MM.1S (cell line): ENCODE measurements around the gene JAK3.

Experiments
- DNase-seq: peaks from one replicate; pipeline ENCODE4 v3.0.0-alpha.2; 2015
- H2AFZ ChIP-seq: fragments of 300-600 bp; sonication (generic); 2 replicates; pipeline ENCODE4 v1.6.0; 2016; ENCODE audit warnings: antibody characterized with exemption, low read length
- H3F3A ChIP-seq: fragments of 300-600 bp; sonication (generic); 2 replicates; pipeline ENCODE4 v1.6.1; 2016; ENCODE audit warnings: mild to moderate bottlenecking, antibody characterized with exemption, low read length, moderate library complexity, mixed read lengths; ENCODE audit not compliant: insufficient read depth
- H3K27ac ChIP-seq: fragments of 300-600 bp; sonication (generic); 2 replicates; pipeline ENCODE4 v1.5.1; 2016; ENCODE audit warnings: mild to moderate bottlenecking, low read length
- H3K27me3 ChIP-seq: fragments of 300-600 bp; sonication (generic); replicated peaks from 2 replicates; pipeline ENCODE4 v1.6.0; 2016; ENCODE audit warnings: low read length; ENCODE audit not compliant: insufficient read depth
- H3K36me3 ChIP-seq: fragments of 300-600 bp; sonication (generic); replicated peaks from 2 replicates; pipeline ENCODE4 v1.6.1; 2016; ENCODE audit warnings: mild to moderate bottlenecking, low read length, mixed read lengths; ENCODE audit not compliant: insufficient read depth
- H3K4me1 ChIP-seq: fragments of 300-600 bp; sonication (generic); 2 replicates; pipeline ENCODE4 v1.6.1; 2016; ENCODE audit warnings: low read length, mixed read lengths
- H3K4me2 ChIP-seq: fragments of 300-600 bp; sonication (generic); 2 replicates; pipeline ENCODE4 v1.6.0; 2016; ENCODE audit warnings: low read depth, low read length
- H3K4me3 ChIP-seq: fragments of 300-600 bp; sonication (generic); 2 replicates; pipeline ENCODE4 v1.5.1; 2016; ENCODE audit warnings: low read length, mixed read lengths
- H3K79me2 ChIP-seq: fragments of 300-600 bp; sonication (generic); 2 replicates; pipeline ENCODE4 v1.6.1; 2016; ENCODE audit warnings: mixed run types, low read length, mixed read lengths
- H3K9ac ChIP-seq: fragments of 300-600 bp; sonication (generic); 2 replicates; pipeline ENCODE4 v1.6.1; 2016; ENCODE audit warnings: low read length, mixed read lengths
- H3K9me2 ChIP-seq: fragments of 300-600 bp; sonication (generic); replicated peaks from 2 replicates; pipeline ENCODE4 v1.6.1; 2016; ENCODE audit warnings: mild to moderate bottlenecking, low read length, mixed read lengths; ENCODE audit not compliant: insufficient read depth
- H3K9me3 ChIP-seq: fragments of 300-600 bp; sonication (generic); replicated peaks from 2 replicates; pipeline ENCODE4 v1.6.1; 2016; ENCODE audit warnings: mild to moderate bottlenecking, low read length, mixed read lengths; ENCODE audit not compliant: insufficient read depth
- H4K20me1 ChIP-seq: fragments of 300-600 bp; sonication (generic); 2 replicates; pipeline ENCODE4 v1.6.1; 2016; ENCODE audit warnings: mild to moderate bottlenecking, low read length, moderate library complexity, mixed read lengths; ENCODE audit not compliant: insufficient read depth
- CTCF ChIP-seq: fragments of 300-600 bp; sonication (generic); IDR thresholded peaks from 2 replicates; pipeline ENCODE4 v1.5.1; 2016; ENCODE audit warnings: antibody characterized with exemption, low read length, mixed read lengths
- EZH2 ChIP-seq: fragments of 300-600 bp; sonication (generic); optimal IDR thresholded peaks from 2 replicates; pipeline ENCODE3; 2017; ENCODE audit warnings: low read depth, mild to moderate bottlenecking, antibody characterized with exemption, low read length, mixed read lengths
- EZH2phosphoT487 ChIP-seq: fragments of 300-600 bp; sonication (generic); IDR thresholded peaks from 2 replicates; pipeline ENCODE4 v1.6.1; 2018; ENCODE audit warnings: antibody characterized with exemption, low read length

Gene JAK3

GRCh38 chr19:17836530-17836929 lies 11.3 kb downstream of the JAK3 start:
- H3K4me1 ChIP-seq: no peaks in the 10 kb centered on the region
- no peak overlapping the region for H3K9ac ChIP-seq
- no peak overlapping the region for H3K4me2 ChIP-seq
- no peak for DNase-seq
- H4K20me1 ChIP-seq: no peaks in the 10 kb centered on the region
- no peak overlapping the region for H2AFZ ChIP-seq
- H3K9me2 ChIP-seq: no peaks in the 10 kb centered on the region
- no peak overlapping the region for H3K4me3 ChIP-seq
- no peaks in the 10 kb centered on the region for H3F3A ChIP-seq
- H3K27me3 ChIP-seq: no peaks in the 10 kb centered on the region
- H3K79me2 ChIP-seq: no peaks in the 10 kb centered on the region
- H3K9me3 ChIP-seq: no peaks in the 10 kb centered on the region
- no peaks in the 10 kb centered on the region for H3K36me3 ChIP-seq
- no peak overlapping the region for H3K27ac ChIP-seq
- TF ChIP-seq EZH2 (no peak), EZH2phosphoT487 (no peak), CTCF (no peak)

DNA sequence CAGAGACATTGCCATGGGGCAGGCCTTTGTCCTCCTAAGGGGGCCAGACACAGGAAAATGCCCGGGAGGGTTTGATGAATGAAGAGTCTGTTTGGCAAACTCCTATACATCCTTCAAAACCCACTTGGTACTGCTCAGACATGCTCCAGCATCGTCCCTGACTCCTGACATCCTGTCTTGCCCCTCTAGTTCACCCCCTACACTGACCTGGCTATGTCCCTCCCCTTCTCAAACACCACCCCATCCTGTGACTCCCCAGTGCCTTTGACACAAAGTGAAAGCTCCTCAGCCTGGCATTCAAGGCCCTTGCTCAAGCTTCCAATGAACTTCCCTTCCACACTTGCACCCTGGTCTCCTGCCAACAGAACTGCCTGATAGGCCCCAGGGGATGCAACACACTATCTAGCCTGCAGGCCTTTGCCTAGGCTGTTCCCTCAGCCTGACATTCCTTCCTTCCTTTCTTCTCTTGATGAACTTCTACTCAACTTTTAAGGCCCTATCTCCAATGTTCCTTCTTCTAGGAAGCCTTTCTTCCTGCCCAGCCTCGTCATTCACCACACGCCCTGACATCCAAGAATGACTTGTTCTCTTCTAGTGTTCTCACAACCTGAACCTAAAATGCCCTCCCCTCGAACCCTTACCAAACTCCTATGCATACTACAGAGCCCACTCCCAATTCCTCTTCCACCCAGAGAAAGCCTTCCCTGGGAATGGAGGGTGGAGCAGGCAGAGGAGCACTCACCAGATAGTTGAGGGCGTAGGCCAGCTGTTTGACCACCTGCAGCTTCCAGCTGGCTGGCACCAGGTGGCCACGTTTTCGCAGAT lies 12.4 kb downstream of the JAK3 start:
- H3K36me3 ChIP-seq: no peaks in the 10 kb centered on the region
- H3K27ac ChIP-seq: no peak overlapping the region
- H3F3A ChIP-seq: no peaks in the 10 kb centered on the region
- H4K20me1 ChIP-seq: no peaks in the 10 kb centered on the region
- H3K9me2 ChIP-seq: no peaks in the 10 kb centered on the region
- no peaks in the 10 kb centered on the region for H3K79me2 ChIP-seq
- TF ChIP-seq CTCF (no peak), EZH2phosphoT487 (no peak), EZH2 (no peak)
- no peak overlapping the region for H2AFZ ChIP-seq
- H3K9ac ChIP-seq: no peak overlapping the region
- no peak overlapping the region for H3K4me2 ChIP-seq
- no peak overlapping the region for H3K4me3 ChIP-seq
- H3K27me3 ChIP-seq: no peaks in the 10 kb centered on the region
- no peaks in the 10 kb centered on the region for H3K9me3 ChIP-seq
- H3K4me1 ChIP-seq: no peaks in the 10 kb centered on the region
- DNase-seq: no peak

- H3K27me3 ChIP-seq: no peaks in the 10 kb centered on the region
These were observed 13.2 kb downstream of the JAK3 start for GRCh38 chr19:17834350-17835181.

More at GRCh38 chr19:17834350-17835181, 13.2 kb downstream of the JAK3 start:
- no peaks in the 10 kb centered on the region for H3K36me3 ChIP-seq
- H3K4me1 ChIP-seq: no peaks in the 10 kb centered on the region
- no peak overlapping the region for H2AFZ ChIP-seq
- TF ChIP-seq EZH2phosphoT487 (no peak), EZH2 (no peak), CTCF (no peak)
- H3K4me3 ChIP-seq: no peak overlapping the region
- H3F3A ChIP-seq: no peaks in the 10 kb centered on the region
- H3K27ac ChIP-seq: no peak overlapping the region
- DNase-seq: no peak
- no peaks in the 10 kb centered on the region for H4K20me1 ChIP-seq
- no peaks in the 10 kb centered on the region for H3K9me2 ChIP-seq
- no peaks in the 10 kb centered on the region for H3K79me2 ChIP-seq
- no peak overlapping the region for H3K9ac ChIP-seq
- no peaks in the 10 kb centered on the region for H3K9me3 ChIP-seq
- H3K4me2 ChIP-seq: no peak overlapping the region
